HG03097 (cell line): Measurements from ENCODE around the gene SERPINA5.
"Not testable (repeated sequence)": the region's sequence is repeated elsewhere in the genome, so short reads cannot be mapped to it uniquely, and the experiment has no call there.

Experiments used
- ATAC-seq: cut with Tn5 transposase; IDR thresholded peaks from one replicate; pipeline ENCODE4 v1.9.1; 2021; ENCODE audit not compliant: unreplicated experiment, low FRiP score

SERPINA5 gene

GRCh38 chr14:94598816-94599655 lies 17.8 kb downstream of the SERPINA5 start:
- no peak for ATAC-seq

DNA sequence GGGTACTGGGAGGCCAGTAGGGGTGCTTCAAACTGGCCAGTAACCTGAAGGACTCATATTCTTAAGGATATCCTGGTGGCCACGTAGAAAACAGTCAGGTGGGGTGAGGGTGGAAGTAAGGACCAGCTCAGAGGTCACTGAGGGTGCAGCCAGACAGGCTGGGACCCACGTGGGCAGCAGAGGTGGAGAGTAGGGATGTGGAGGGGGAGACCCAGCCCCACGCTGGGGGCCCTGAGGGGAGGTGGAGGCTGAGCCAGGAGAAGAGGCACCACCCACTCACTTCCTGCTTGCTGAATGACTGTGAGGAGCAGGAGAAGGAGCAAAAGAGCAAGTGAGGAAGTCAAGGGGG lies 18.4 kb downstream of the SERPINA5 start:
- ATAC-seq: no peak

- ATAC-seq: no peak
Observed at GRCh38 chr14:94600148-94600545, 18.9 kb downstream of the SERPINA5 start.

DNA sequence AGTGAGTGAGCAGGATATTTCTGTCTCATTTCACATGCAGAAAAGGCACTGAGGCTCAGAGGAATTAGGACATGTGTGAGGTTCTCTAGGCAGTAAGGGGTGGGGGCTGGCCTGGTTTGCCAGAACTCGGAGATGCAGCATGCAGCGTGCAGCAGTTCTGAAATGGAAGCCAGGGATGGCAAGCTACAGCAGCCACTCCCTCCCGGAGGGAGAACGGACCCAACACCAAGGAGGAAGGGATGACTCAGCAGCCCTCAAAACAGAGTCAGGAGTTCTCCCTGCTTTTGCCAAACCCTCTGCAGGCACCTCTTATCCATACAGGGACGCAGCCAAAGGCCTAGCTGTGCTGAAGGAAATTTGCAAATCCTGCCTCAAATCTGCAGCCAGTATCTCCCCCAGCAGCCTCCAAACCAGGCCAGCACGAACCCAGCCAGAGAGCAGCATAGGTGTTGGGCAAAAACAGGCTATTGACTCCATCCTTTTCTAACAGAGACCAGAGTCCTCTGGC lies 20.7 kb downstream of the SERPINA5 start:
- ATAC-seq: no peak

DNA sequence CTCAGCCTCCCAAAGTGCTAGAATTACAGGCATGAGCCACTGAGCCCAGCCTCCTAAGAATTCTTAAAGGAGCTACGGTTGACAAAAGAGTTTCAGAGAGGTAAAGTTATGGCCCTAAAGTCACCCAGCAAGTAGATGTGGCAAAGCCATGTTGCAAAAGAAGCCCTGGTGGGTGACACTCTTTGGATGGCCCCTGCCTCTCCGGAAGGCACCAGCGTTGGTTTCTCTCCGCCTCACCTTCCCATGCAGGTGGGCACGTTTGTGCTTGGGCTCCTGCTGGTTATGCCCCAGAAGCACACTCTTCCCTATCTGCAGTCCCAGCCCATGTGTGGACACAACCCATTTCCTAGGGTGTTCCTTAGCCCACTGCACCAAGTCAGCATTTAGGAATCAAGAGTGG lies 21.5 kb downstream of the SERPINA5 start:
- no peak for ATAC-seq

- ATAC-seq: no peak
Observed at GRCh38 chr14:94605361-94605760, 24.1 kb downstream of the SERPINA5 start.

DNA sequence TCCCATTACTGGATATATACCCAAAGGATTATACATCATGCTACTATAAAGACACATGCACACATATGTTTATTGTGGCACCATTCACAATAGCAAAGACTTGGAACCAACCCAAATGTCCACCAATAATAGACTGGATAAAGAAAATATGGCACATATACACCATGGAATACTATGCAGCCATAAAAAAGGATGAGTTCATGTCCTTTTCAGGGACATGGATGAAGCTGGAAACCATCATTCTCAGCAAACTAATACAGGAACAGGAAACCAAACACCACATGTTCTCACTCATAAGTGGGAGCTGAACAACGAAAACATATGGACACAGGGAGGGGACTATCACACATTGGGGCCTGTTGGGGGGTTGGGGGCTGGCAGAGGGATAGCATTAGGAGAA lies 27.7 kb downstream of the SERPINA5 start:
- not testable (repeated sequence) for ATAC-seq

- no peak for ATAC-seq
Observed at GRCh38 chr14:94611179-94611578, 30.0 kb downstream of the SERPINA5 start.

DNA sequence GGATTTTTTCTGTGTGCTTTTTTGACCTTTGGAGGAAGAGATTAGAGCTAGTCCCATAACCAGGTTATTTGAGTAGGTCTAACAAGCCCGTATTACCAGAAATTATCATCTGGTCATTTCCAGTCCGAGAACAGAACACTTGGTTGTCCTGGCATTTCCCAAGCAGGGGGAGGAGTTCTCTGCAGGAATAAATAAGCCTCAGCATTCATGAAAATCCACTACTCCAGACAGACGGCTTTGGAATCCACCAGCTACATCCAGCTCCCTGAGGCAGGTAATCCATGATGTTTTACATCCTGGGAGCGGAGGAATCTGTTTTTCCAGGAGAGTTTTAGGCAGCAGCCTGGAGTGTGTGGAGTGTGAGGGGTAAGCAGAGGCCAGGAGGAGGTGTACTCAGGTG lies 30.9 kb downstream of the SERPINA5 start, which contains the start of gene SERPINA3:
TSS of gene SERPINA3 (plus strand) at position 218 of the 400 bp plus-strand sequence. CDS start 2,051 bp downstream, outside the sequence.
- no peak for ATAC-seq

GRCh38 chr14:94612580-94613554 lies 31.6 kb downstream of the SERPINA5 start:
- no peak for ATAC-seq

DNA sequence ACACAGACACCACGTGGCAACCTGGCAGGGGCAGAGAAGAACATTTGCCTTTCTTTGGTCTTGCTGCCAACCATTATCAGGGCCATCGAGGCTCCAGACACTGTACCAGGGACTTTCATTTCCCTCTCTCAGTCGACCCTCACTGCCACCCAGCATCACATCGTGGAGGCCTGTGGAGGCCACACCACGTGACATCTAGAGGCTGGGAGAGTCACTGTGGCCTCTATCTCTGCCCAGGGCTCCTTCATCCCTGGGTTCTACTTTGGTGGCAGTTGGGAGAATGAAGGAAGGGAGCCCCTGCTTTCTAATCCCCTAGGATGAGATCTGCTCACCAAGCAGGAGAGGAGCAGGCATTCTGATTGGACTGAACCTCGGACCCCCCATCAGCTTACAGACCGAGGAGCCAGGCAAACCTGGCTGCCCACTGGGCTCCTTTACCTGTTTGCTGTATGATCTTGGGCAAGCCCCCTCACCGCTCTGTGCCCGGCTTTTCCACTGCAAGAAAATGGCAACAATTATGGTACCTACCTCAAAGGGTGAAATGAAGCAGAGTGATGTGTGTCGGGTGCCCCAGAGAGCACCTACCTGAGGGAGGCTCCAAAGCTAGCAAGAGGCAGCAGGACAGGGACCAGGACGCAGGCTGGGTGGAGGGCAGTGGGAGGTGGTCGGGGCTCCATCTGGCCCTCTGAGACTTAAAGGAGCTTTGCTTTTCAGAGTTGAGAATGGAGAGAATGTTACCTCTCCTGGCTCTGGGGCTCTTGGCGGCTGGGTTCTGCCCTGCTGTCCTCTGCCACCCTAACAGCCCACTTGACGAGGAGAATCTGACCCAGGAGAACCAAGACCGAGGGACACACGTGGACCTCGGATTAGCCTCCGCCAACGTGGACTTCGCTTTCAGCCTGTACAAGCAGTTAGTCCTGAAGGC lies 32.8 kb downstream of the SERPINA5 start:
- ATAC-seq: no peak

GRCh38 chr14:94614802-94615201 lies 33.6 kb downstream of the SERPINA5 start:
- ATAC-seq: no peak

DNA sequence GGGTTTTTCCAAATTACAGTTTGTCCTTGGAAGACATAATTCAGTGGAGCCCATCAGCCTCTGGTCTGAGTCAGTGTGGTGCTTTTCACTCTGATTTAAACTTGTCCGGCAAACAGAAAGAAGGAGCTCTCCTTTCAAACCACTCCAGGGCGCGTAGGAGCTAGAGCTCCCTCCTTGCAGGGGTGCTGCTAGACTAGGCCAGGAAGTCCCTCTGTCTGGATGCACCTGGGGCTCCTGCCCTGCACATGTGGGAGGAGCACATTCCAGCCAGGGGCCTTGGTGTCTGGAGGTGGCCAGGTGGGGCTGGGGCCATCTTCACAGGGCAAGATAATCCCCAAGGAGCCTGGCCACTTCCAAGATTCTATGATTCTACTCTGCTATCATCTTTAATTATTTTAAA lies 34.0 kb downstream of the SERPINA5 start:
- no peak for ATAC-seq

- ATAC-seq: no peak
Observed at GRCh38 chr14:94615823-94616570, 34.8 kb downstream of the SERPINA5 start.

DNA sequence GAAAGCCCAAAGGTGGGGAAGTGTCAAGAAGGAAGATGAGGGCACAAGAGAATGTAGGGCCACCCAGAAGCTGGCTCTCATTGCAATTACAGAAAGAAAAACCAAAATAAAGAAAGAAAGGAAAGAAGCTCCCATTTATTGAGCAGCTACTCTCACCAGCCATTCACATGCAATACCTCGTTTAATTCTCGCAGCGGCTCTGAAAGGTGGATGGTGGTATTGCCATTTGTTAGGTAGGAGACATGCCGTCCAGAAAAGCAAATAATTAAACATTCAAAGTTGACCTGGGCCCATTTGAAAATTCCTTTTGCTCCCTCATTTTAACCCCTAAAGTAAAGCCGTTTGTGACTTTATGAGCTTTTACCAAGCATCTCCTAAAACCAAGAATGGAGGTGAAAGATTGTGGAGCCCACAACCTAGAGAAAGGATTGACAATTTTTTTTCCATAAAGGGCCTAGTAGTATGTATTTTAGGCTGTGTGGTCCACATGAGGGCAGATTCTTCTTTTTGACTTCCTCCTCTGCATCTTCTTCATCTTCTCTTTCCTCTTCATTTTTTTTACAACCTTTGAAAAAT lies 36.2 kb downstream of the SERPINA5 start:
- ATAC-seq: no peak

DNA sequence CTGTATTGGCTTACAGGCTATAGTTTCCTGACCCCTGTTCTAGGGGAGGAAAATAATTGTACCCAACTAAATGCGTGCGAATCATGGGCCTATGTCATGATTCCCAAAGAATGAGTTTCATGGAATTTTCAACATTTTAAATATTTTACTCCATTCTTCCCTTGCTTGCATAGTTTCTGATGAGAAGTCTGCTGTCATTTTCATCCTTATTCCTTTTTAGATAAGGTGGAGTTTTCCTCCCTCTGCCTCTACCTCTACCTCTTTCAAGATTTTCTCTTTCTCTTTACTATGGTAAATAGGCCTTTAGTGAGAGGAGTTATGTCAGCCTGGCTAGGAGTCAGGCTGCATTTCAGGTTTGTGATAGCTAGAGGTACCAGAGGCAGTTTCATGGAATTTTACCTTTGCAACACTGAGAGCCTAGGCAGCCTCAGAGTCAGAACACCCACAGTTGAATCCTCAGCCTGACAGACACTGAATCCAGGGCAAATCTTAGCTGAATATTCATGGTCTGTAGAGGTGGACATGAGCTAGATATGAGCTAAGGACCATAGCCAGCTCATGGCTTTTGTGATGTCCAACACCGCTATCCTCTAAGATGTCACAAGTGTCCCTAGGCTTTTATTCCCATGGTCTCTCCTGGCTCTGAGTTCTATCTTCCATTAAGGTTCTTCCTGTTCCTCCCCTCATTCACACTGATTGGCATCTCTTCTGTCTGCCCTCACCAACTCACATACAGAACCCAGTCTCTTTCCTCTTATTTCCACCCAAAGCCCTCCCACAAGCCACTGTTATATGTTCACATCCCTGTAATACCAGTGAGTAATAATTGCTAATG lies 37.0 kb downstream of the SERPINA5 start:
- no peak for ATAC-seq

DNA sequence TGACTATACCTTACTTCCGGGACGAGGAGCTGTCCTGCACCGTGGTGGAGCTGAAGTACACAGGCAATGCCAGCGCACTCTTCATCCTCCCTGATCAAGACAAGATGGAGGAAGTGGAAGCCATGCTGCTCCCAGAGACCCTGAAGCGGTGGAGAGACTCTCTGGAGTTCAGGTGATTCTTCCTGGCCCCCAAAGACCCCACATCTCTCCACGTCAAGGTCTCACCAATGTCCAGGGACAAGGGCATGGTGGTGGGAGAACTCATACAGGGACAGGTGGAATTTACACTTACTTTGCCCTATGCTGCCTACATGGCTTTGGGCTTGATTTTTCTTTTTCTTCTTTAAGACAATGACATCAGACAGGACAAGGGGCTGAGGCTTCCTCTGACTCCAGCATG lies 38.1 kb downstream of the SERPINA5 start:
- ATAC-seq: no peak

DNA sequence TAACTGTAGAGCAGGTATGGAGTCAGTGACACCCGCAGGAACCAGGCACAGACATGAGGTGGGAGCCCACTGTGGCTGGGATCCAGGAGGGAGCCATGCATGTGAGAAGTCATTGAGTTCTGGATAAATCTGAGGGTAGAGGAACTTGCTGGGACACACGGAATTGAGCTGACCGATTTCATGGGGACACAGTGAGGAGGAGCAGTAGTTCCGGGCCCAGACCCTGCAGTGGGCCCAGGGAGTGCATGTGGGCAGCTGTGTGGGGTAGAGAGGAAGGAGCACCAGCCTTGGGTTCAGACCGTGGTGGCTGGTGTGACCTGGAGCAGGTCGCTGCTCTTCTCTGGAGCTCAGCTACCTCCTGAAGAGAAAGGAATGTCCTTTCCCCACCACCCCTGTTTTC lies 39.4 kb downstream of the SERPINA5 start:
- no peak for ATAC-seq
